Type B pancreatic cell (in vitro differentiated cells): ENCODE data around the gene TP53I11. TPM values are rescaled to one million over a fixed set of nuclear protein-coding genes. Genes with fewer than 3 reads are reported as not detected.

Experiments
- DNase-seq: peaks from one replicate; pipeline ENCODE4 v3.0.0; 2021; ENCODE audit warnings: mixed read lengths; ENCODE audit not compliant: unreplicated experiment; ENCODE audit errors: extremely low spot score
- H3K27ac Mint-ChIP-seq: 2 replicates; pipeline ENCODE4 v1.8.0; 2021; ENCODE audit warnings: mild to moderate bottlenecking, mixed read lengths
- H3K27me3 Mint-ChIP-seq: 2 replicates; pipeline ENCODE4 v1.8.0; 2021; ENCODE audit warnings: mixed read lengths
- H3K36me3 Mint-ChIP-seq: 2 replicates; pipeline ENCODE4 v1.8.0; 2021; ENCODE audit warnings: mixed read lengths
- H3K4me1 Mint-ChIP-seq: one replicate; pipeline ENCODE4 v1.8.0; 2021; ENCODE audit warnings: mixed read lengths; ENCODE audit not compliant: unreplicated experiment
- H3K4me3 Mint-ChIP-seq: 2 replicates; pipeline ENCODE4 v1.8.0; 2021; ENCODE audit warnings: mild to moderate bottlenecking, mixed read lengths
- H3K9me3 Mint-ChIP-seq: 2 replicates; pipeline ENCODE4 v1.8.0; 2021; ENCODE audit warnings: mixed read lengths
- total RNA-seq: library from RNA; stranded (reverse); gene quantifications from 2 replicates; pipeline ENCODE4 v1.2.1, GENCODE V29; 2021; ENCODE audit warnings: low replicate concordance
- TF ChIP-seq, protein P1 (sequence below): fragments of 200-600 bp; sonication (generic); conservative IDR thresholded peaks from 2 replicates; pipeline ENCODE4 v1.5.0; 2021; ENCODE audit warnings: antibody characterized with exemption, mild to moderate bottlenecking

The TP53I11 gene
- total RNA-seq, 1 donor from 2014 or later: 72.4 TPM

DNA sequence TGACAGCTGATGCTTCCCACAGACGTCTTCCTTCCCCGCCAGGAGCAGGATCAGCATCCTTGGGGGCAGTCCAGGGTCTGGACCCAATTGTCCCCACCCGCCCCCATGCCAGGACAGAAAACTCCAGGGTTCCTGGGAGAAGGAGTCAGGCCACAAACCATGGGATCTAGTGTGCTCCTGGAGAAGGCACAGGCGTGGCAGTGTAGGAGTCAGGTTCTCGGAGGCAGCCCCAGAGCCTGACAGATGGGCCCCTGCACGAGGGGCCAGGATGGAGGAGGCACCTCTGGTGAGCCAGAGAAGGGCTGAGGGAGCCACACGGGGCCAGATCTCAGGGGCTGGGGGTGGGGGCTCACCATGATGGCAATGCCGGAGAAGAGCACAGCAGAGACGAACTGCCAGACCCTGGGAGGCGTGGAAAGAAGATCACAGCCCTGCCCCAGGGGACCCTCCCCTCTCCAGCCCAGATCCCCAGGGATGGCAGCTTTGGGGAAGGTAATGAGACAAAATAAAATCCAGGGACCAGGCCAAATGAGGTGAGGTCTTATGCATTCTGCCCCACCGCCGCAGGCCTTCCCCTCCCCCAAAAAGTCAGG is 13.6 kb downstream of the TP53I11 start:
- Mint-ChIP-seq H3K4me1 (peaks cover 23% of the 10 kb centered on the region), H3K9me3 (no peaks in the 10 kb centered on the region), H3K27me3 (no peaks in the 10 kb centered on the region), H3K27ac (no peak overlapping the region), H3K4me3 (no peak overlapping the region), H3K36me3 (peaks cover 4% of the 10 kb centered on the region)
- TF ChIP-seq, protein P1, sequence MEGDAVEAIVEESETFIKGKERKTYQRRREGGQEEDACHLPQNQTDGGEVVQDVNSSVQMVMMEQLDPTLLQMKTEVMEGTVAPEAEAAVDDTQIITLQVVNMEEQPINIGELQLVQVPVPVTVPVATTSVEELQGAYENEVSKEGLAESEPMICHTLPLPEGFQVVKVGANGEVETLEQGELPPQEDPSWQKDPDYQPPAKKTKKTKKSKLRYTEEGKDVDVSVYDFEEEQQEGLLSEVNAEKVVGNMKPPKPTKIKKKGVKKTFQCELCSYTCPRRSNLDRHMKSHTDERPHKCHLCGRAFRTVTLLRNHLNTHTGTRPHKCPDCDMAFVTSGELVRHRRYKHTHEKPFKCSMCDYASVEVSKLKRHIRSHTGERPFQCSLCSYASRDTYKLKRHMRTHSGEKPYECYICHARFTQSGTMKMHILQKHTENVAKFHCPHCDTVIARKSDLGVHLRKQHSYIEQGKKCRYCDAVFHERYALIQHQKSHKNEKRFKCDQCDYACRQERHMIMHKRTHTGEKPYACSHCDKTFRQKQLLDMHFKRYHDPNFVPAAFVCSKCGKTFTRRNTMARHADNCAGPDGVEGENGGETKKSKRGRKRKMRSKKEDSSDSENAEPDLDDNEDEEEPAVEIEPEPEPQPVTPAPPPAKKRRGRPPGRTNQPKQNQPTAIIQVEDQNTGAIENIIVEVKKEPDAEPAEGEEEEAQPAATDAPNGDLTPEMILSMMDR: no peak
- no peak for DNase-seq

DNA sequence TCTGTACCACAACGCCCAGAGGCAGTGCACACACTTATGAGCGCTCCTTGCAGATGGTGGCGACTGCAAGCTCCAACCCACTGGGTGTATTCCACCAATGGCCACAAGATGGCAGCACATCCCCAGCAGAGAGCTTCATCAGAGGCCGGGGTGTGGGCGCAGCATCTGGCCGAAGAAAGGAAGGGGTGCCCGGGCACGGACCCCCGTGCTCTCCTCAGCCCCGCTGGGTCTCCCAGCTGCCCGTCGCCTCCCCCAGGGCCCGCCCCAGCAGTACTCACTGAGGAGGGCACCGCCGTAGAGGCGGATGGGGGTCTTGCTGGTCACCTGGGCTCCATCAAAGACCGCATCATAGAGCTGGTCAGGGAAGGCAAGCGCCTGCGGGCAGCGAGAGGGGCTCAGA is 14.2 kb downstream of the TP53I11 start:
- H3K27ac Mint-ChIP-seq: no peak overlapping the region
- peak; percentile 78 for DNase-seq
- peaks cover 22% of the 10 kb centered on the region for H3K4me1 Mint-ChIP-seq
- TF ChIP-seq, protein P1: peak; percentile 85
- no peak overlapping the region for H3K4me3 Mint-ChIP-seq
- no peaks in the 10 kb centered on the region for H3K9me3 Mint-ChIP-seq
- H3K36me3 Mint-ChIP-seq: peaks cover 4% of the 10 kb centered on the region
- H3K27me3 Mint-ChIP-seq: no peaks in the 10 kb centered on the region

DNA sequence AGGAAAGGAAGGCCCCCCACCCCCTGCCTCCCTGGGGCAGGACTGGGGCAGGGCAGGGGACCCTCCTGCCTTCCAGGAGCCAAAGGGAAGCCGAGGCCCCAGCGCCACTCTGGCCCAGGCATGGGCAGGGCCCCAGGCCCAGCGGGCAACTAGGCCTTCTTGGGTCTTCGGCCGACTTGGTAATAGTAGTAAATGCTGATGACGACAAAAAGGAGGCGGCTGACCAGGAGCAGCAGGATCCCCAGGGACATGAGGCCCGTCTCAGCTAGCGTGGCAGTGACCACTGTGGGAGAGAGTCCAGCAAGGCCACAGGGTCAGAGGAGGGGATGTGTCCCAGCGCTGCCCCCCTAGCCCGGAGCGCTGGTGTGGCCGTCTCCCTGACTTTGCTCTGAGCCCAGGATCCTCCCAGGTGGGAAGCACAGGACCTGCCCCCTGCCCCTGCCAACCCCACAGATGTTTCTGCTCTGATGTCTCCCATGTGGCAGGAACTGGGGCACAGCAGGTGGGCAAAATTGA is 15.9 kb downstream of the TP53I11 start:
- Mint-ChIP-seq H3K4me3 (no peak overlapping the region), H3K36me3 (peaks cover 9% of the 10 kb centered on the region), H3K9me3 (no peaks in the 10 kb centered on the region), H3K4me1 (peaks cover 21% of the 10 kb centered on the region), H3K27ac (no peak overlapping the region), H3K27me3 (no peaks in the 10 kb centered on the region)
- DNase-seq: no peak
- TF ChIP-seq, protein P1: no peak

DNA sequence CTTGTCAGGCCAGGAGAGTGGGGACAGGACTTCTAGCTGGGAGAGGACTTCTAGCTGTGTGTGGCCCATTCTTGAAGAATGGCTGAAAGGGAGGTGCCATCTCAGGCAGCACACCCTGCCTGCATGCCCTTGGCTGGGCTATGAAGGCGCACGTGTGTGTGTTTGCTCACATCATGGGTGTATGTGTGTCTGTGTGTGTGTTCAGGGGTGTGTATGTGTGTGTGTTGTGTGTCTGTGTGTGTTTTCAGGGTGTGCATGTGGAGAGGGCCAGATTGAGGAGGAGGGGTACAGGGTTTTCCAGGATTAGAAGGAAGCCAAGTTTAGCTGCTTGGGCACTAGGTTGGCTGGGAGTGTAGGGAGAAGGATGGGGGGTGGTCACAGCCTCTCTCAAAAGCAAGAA is 16.6 kb downstream of the TP53I11 start:
- no peaks in the 10 kb centered on the region for H3K9me3 Mint-ChIP-seq
- peaks cover 17% of the 10 kb centered on the region for H3K4me1 Mint-ChIP-seq
- TF ChIP-seq, protein P1: no peak
- no peak for DNase-seq
- H3K36me3 Mint-ChIP-seq: peaks cover 9% of the 10 kb centered on the region
- no peak overlapping the region for H3K4me3 Mint-ChIP-seq
- H3K27me3 Mint-ChIP-seq: no peaks in the 10 kb centered on the region
- H3K27ac Mint-ChIP-seq: peak overlapping the region; percentile 35

DNA sequence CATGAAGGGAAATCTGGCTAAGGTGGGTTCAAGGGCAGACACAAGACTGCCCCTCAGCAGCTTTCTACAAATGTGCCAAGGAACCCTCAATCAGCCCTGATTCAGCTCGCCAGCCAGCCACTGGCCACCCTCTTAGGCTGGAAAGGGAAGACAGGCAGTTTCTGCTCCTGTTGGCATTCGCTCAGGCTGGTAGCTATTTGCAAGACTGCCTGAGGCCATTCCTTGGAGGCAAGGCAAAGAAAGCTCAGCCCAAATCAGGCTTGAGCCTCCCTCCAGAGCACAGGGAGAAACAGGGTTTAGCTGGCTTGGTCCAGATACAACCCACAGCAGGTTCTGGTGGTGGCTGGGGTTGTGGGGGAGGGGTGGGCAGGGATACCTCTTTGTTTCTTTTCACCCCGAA is 19.2 kb downstream of the TP53I11 start:
- Mint-ChIP-seq H3K4me3 (no peak overlapping the region), H3K9me3 (no peaks in the 10 kb centered on the region), H3K4me1 (peaks cover 17% of the 10 kb centered on the region), H3K36me3 (peaks cover 9% of the 10 kb centered on the region), H3K27me3 (no peaks in the 10 kb centered on the region), H3K27ac (no peak overlapping the region)
- TF ChIP-seq, protein P1: no peak
- no peak for DNase-seq
